Measurements from ENCODE around the gene GDPD3. TPM values are rescaled to one million over a fixed set of nuclear protein-coding genes. Genes with fewer than 3 reads are reported as not detected.

Gene GDPD3
- total and polyA plus RNA-seq, 4 donors, result 0.42 to 0.71 (median 0.55) TPM

DNA sequence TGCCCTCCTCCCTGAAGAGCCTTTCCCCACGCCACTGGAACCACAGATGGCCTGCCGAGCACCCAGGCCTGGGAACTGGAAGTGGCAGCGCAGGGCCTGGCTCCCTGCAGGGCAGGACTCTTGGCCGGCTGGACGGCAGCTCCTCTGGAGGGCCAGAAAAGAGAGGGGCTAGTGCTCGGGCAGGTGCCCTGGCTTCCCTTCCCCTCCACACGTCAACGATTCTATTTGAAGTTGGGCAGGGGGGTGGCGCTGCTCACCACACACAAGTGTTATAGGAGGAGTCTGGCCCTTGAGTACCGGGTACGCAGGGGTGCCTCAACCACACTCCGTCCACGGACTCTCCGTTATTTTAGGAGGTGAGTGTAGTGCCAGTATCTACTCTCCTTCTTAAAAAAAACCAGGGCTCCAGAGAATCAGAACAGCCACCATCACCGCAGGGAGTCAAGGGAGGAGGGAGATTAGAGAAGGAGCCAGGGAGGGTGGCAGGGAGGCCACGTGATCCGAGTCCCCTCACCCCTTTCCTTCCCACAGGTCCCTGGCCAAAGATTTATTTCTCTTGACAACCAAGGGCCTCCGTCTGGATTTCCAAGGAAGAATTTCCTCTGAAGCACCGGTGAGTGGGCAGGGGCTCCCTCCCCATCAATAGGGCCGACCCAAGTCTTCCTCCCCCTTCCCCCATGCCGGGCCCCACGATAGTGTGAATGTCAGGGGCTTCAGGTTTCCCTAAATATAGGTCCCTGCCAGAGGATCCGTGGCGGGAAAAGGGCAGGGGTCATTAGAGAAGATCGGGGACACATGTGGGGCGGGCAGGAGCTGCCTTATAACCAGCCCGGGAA lies 49.2 kb downstream of the GDPD3 start:
- Histone ChIP-seq H3K27me3 (ENCODE audit: control insufficient read depth in 4 of 4, insufficient read depth in 4 of 4, low read length in 3 of 4) (no peaks in the 10 kb centered on the region), H3K36me3 (ENCODE audit: control insufficient read depth in 4 of 4, insufficient read depth in 3 of 4, low read depth in 1 of 4, low read length in 3 of 4) (peaks cover 2 to 15% (median 14%) of the 10 kb centered on the region in 4 donors), H3K9ac (ENCODE audit: low read depth in 1 of 2, low read length in 2 of 2) (peak overlapping the region; percentile 96 to 98), H3K27ac (ENCODE audit: low read depth in 1 of 2, low read length in 2 of 2) (peak overlapping the region; percentile 99 to 100), H3K4me1 (ENCODE audit: control insufficient read depth in 4 of 4, insufficient read depth in 4 of 4, low read length in 3 of 4) (peaks cover 0 to 24% (median 14%) of the 10 kb centered on the region in 4 donors), H3K9me3 (ENCODE audit: control insufficient read depth in 4 of 4, low read length in 3 of 4) (no peaks in the 10 kb centered on the region), H3K4me3 (ENCODE audit: low read depth in 1 of 3, low read length in 3 of 3) (peak overlapping the region; percentile 45 to 74 (median 73))
- peak; percentile 50 for DNase-seq (ENCODE audit: low spot score)
- TF ChIP-seq RAD21 (IDR thresholded peaks at IDR 0.05) (peak; percentile 59 to 69), RXRA (IDR thresholded peaks at IDR 0.05) (peak in 1 of 2 donors; percentile 10), SP1 (IDR thresholded peaks at IDR 0.05) (peak; percentile 23), JUND (IDR thresholded peaks at IDR 0.05) (no peak), YY1 (IDR thresholded peaks at IDR 0.05) (peak; percentile 46)
- TF ChIP-seq, protein P1, sequence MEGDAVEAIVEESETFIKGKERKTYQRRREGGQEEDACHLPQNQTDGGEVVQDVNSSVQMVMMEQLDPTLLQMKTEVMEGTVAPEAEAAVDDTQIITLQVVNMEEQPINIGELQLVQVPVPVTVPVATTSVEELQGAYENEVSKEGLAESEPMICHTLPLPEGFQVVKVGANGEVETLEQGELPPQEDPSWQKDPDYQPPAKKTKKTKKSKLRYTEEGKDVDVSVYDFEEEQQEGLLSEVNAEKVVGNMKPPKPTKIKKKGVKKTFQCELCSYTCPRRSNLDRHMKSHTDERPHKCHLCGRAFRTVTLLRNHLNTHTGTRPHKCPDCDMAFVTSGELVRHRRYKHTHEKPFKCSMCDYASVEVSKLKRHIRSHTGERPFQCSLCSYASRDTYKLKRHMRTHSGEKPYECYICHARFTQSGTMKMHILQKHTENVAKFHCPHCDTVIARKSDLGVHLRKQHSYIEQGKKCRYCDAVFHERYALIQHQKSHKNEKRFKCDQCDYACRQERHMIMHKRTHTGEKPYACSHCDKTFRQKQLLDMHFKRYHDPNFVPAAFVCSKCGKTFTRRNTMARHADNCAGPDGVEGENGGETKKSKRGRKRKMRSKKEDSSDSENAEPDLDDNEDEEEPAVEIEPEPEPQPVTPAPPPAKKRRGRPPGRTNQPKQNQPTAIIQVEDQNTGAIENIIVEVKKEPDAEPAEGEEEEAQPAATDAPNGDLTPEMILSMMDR (IDR thresholded peaks at IDR 0.05; ENCODE audit: low read depth, low read length, missing input control), result peak; percentile 30
- 5% methylated on average over 27 of the region's 27 CpGs for WGBS

DNA sequence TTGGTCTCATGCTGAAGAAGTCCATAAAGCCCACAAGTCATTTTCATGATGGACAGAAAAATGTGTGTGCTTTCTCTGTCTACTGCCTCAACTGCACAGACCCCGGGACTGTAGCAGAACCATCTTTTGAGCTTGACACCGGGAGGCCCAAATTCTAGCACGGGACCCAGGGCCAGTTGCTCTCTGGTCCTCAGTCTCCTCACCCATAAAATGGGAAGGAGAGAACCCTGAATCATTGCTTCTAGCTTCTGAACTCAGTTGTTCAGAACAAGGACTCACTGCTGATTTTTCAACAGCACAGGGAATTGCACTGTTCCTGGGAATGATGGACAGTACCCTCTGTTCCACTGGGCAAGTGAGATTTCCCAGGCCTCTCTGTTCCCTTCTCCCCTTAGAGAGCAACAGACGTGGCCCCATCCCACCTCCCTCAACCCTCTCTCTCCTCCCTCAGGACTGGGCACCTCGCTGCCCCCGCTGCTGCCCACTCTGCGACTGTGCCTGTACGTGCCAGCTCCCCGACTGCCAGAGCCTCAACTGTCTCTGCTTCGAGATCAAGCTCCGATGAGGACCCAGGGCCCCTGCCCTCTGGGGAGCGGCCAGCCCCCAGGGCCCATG lies 50.0 kb downstream of the GDPD3 start:
- 68% methylated on average over 12 of the region's 12 CpGs for WGBS
- no peaks in the 10 kb centered on the region for H3K9me3 ChIP-seq (ENCODE audit: control insufficient read depth in 4 of 4, low read length in 3 of 4)
- peak overlapping the region in 1 of 2 donors; percentile 98 for H3K9ac ChIP-seq (ENCODE audit: low read depth in 1 of 2, low read length in 2 of 2)
- peak overlapping the region; percentile 99 to 100 for H3K27ac ChIP-seq (ENCODE audit: low read depth in 1 of 2, low read length in 2 of 2)
- TF ChIP-seq NR2F2 (IDR thresholded peaks at IDR 0.05) (no peak), SP1 (IDR thresholded peaks at IDR 0.05) (no peak), EGR1 (IDR thresholded peaks at IDR 0.05; ENCODE audit: low read depth in 2 of 2) (no peak), HNF4A (conservative IDR thresholded peaks at IDR 0.05) (no peak), YY1 (IDR thresholded peaks at IDR 0.05) (no peak), RXRA (IDR thresholded peaks at IDR 0.05) (no peak), FOXA2 (IDR thresholded peaks at IDR 0.05) (no peak), GABPA (IDR thresholded peaks at IDR 0.05 in 1 of 2, conservative IDR thresholded peaks at IDR 0.05 in 1 of 2) (no peak), JUND (IDR thresholded peaks at IDR 0.05) (no peak), RAD21 (IDR thresholded peaks at IDR 0.05) (no peak), HNF4G (IDR thresholded peaks at IDR 0.05) (no peak), FOXA1 (IDR thresholded peaks at IDR 0.05) (no peak)
- TF ChIP-seq, protein P2, sequence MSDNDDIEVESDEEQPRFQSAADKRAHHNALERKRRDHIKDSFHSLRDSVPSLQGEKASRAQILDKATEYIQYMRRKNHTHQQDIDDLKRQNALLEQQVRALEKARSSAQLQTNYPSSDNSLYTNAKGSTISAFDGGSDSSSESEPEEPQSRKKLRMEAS (IDR thresholded peaks at IDR 0.05), result no peak
- TF ChIP-seq, protein P3, sequence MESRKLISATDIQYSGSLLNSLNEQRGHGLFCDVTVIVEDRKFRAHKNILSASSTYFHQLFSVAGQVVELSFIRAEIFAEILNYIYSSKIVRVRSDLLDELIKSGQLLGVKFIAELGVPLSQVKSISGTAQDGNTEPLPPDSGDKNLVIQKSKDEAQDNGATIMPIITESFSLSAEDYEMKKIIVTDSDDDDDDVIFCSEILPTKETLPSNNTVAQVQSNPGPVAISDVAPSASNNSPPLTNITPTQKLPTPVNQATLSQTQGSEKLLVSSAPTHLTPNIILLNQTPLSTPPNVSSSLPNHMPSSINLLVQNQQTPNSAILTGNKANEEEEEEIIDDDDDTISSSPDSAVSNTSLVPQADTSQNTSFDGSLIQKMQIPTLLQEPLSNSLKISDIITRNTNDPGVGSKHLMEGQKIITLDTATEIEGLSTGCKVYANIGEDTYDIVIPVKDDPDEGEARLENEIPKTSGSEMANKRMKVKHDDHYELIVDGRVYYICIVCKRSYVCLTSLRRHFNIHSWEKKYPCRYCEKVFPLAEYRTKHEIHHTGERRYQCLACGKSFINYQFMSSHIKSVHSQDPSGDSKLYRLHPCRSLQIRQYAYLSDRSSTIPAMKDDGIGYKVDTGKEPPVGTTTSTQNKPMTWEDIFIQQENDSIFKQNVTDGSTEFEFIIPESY (IDR thresholded peaks at IDR 0.05), result no peak
- TF ChIP-seq, protein P4, sequence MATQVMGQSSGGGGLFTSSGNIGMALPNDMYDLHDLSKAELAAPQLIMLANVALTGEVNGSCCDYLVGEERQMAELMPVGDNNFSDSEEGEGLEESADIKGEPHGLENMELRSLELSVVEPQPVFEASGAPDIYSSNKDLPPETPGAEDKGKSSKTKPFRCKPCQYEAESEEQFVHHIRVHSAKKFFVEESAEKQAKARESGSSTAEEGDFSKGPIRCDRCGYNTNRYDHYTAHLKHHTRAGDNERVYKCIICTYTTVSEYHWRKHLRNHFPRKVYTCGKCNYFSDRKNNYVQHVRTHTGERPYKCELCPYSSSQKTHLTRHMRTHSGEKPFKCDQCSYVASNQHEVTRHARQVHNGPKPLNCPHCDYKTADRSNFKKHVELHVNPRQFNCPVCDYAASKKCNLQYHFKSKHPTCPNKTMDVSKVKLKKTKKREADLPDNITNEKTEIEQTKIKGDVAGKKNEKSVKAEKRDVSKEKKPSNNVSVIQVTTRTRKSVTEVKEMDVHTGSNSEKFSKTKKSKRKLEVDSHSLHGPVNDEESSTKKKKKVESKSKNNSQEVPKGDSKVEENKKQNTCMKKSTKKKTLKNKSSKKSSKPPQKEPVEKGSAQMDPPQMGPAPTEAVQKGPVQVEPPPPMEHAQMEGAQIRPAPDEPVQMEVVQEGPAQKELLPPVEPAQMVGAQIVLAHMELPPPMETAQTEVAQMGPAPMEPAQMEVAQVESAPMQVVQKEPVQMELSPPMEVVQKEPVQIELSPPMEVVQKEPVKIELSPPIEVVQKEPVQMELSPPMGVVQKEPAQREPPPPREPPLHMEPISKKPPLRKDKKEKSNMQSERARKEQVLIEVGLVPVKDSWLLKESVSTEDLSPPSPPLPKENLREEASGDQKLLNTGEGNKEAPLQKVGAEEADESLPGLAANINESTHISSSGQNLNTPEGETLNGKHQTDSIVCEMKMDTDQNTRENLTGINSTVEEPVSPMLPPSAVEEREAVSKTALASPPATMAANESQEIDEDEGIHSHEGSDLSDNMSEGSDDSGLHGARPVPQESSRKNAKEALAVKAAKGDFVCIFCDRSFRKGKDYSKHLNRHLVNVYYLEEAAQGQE (IDR thresholded peaks at IDR 0.05), result no peak
- TF ChIP-seq, protein P5, sequence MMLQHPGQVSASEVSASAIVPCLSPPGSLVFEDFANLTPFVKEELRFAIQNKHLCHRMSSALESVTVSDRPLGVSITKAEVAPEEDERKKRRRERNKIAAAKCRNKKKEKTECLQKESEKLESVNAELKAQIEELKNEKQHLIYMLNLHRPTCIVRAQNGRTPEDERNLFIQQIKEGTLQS (IDR thresholded peaks at IDR 0.05), result no peak
- H3K27me3 ChIP-seq (ENCODE audit: control insufficient read depth in 4 of 4, insufficient read depth in 4 of 4, low read length in 3 of 4), result no peaks in the 10 kb centered on the region
- peaks cover 0 to 20% (median 13%) of the 10 kb centered on the region in 4 donors for H3K4me1 ChIP-seq (ENCODE audit: control insufficient read depth in 4 of 4, insufficient read depth in 4 of 4, low read length in 3 of 4)
- H3K4me3 ChIP-seq (ENCODE audit: low read depth in 1 of 3, low read length in 3 of 3), result peak overlapping the region in 1 of 3 donors; percentile 74
- DNase-seq (ENCODE audit: low spot score), result no peak
- peaks cover under 1 to 8% (median 7%) of the 10 kb centered on the region in 4 donors for H3K36me3 ChIP-seq (ENCODE audit: control insufficient read depth in 4 of 4, insufficient read depth in 3 of 4, low read depth in 1 of 4, low read length in 3 of 4)
